Prostate gland (tissue), 2 donors: ENCODE data around the gene TEF.

Experiments used
- POLR2A ChIP-seq: fragments of 450-650 bp; IDR thresholded peaks from one replicate; pipeline ENCODE4 v1.6.1; 2016; ENCODE audit warnings: antibody characterized with exemption, mild to moderate bottlenecking
- TF ChIP-seq, protein P1 (sequence below), 4 experiments: fragments of 200-600 bp in 2 of 4; fragments of 450-650 bp in 2 of 4; sonication (generic) in 2 of 4; IDR thresholded peaks; 1 replicate in 3 of 4; 2 replicates in 1 of 4; pipeline ENCODE4 v1.5.1; 2016 to 2019; ENCODE audit warnings: antibody characterized with exemption in 4 of 4, mild to moderate bottlenecking in 2 of 4, moderate library complexity in 2 of 4

- TF ChIP-seq, protein P1, sequence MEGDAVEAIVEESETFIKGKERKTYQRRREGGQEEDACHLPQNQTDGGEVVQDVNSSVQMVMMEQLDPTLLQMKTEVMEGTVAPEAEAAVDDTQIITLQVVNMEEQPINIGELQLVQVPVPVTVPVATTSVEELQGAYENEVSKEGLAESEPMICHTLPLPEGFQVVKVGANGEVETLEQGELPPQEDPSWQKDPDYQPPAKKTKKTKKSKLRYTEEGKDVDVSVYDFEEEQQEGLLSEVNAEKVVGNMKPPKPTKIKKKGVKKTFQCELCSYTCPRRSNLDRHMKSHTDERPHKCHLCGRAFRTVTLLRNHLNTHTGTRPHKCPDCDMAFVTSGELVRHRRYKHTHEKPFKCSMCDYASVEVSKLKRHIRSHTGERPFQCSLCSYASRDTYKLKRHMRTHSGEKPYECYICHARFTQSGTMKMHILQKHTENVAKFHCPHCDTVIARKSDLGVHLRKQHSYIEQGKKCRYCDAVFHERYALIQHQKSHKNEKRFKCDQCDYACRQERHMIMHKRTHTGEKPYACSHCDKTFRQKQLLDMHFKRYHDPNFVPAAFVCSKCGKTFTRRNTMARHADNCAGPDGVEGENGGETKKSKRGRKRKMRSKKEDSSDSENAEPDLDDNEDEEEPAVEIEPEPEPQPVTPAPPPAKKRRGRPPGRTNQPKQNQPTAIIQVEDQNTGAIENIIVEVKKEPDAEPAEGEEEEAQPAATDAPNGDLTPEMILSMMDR (IDR thresholded peaks at IDR 0.05), result no peak
- no peak for TF ChIP-seq POLR2A
Measured at GRCh38 chr22:41410311-41410751, 28.6 kb downstream of the TEF start.
